H1 (cell line): ENCODE measurements around the gene MYRIP. TPM values are rescaled to one million over a fixed set of nuclear protein-coding genes. Genes with fewer than 3 reads are reported as not detected.

Experiments
- BACH1 ChIP-seq: IDR thresholded peaks from 2 replicates; pipeline ENCODE4 v1.6.1; 2012; ENCODE audit warnings: low read length, improper control_type of control experiment
- EP300 ChIP-seq, 2 experiments: IDR thresholded peaks; 1 replicate in 1 of 2; 2 replicates in 1 of 2; pipeline ENCODE4 v1.6.1; 2011 to 2012; ENCODE audit warnings: low read depth in 2 of 2, low read length in 2 of 2, mild to moderate bottlenecking in 2 of 2, borderline replicate concordance in 1 of 2, inconsistent platforms in 1 of 2, moderate library complexity in 1 of 2
- HDAC2 ChIP-seq, 2 experiments: fragments of 300-600 bp in 1 of 2; sonication (generic) in 1 of 2; IDR thresholded peaks; 2 replicates each; pipeline ENCODE4 v1.6.1; 2011 to 2012; ENCODE audit warnings: low read depth in 2 of 2, low read length in 2 of 2, mild to moderate bottlenecking in 2 of 2, moderate library complexity in 2 of 2, borderline replicate concordance in 1 of 2, inconsistent platforms in 1 of 2
- PHF8 ChIP-seq: fragments of 200-600 bp; sonication (generic); conservative IDR thresholded peaks from 2 replicates; pipeline ENCODE4 v1.7.1; 2012; ENCODE audit warnings: low read depth, mild to moderate bottlenecking, inconsistent platforms, low read length, moderate library complexity
- SIX5 ChIP-seq: IDR thresholded peaks from 2 replicates; pipeline ENCODE4 v1.6.1; 2011; ENCODE audit warnings: mild to moderate bottlenecking, low read depth, low read length
- SP1 ChIP-seq: IDR thresholded peaks from 2 replicates; pipeline ENCODE4 v1.6.1; 2011; ENCODE audit warnings: low read depth, low read length
- TAF7 ChIP-seq: optimal IDR thresholded peaks from 2 replicates; pipeline ENCODE3; 2011; ENCODE audit warnings: low read depth, mild to moderate bottlenecking, inconsistent platforms, low read length, moderate library complexity, borderline replicate concordance
- polyA plus RNA-seq, 7 experiments: library from polyadenylated mRNA; depleted of rRNA in 3 of 7; stranded (reverse) in 5 of 7; unstranded in 2 of 7; fragments of >200 nt in 5 of 7; fragments of 200-250 nt in 2 of 7; gene quantifications; 1 replicate in 5 of 7; 2 replicates in 1 of 7; 4 replicates in 1 of 7; pipeline versions ENCODE4 v1.2.1 to v1.2.3, GENCODE V29; 2011 to 2013; ENCODE audit warnings: missing spikeins in 2 of 7, mixed read lengths in 2 of 7
- total RNA-seq: library from RNA; stranded (reverse); fragmentation: NEBNext Ultra II Directional; extraction: Animal tissue kit (Norgen Biotek cat#: 25700); gene quantifications from 2 replicates; pipeline ENCODE4 v1.2.1, GENCODE V29; 2021
- TF ChIP-seq, protein P1 (sequence below): IDR thresholded peaks from 2 replicates; pipeline ENCODE4 v1.6.1; 2011; ENCODE audit warnings: low read depth, mild to moderate bottlenecking, low read length; ENCODE audit not compliant: insufficient read depth
- TF ChIP-seq, protein P2 (sequence below): fragments of 300-600 bp; sonication (generic); IDR thresholded peaks from 2 replicates; pipeline ENCODE4 v1.7.1; 2012; ENCODE audit warnings: low read length, moderate library complexity, mild to moderate bottlenecking, inconsistent platforms; ENCODE audit not compliant: insufficient replicate concordance

MYRIP gene
- total and polyA plus RNA-seq, 2 of the 8 experiments (the other 6 are each of a cell fraction or from before 2014, with no cell fraction given): 0.54 to 4.3 TPM

- TF ChIP-seq SP1 (no peak), PHF8 (no peak), BACH1 (no peak), SIX5 (no peak), EP300 (IDR thresholded peaks at IDR 0.05; ENCODE audit: borderline replicate concordance in 1 of 2, low read depth in 2 of 2, low read length in 2 of 2) (no peak), HDAC2 (IDR thresholded peaks at IDR 0.05; ENCODE audit: borderline replicate concordance in 1 of 2, low read depth in 2 of 2, low read length in 2 of 2) (no peak), TAF7 (no peak)
- TF ChIP-seq, protein P1, sequence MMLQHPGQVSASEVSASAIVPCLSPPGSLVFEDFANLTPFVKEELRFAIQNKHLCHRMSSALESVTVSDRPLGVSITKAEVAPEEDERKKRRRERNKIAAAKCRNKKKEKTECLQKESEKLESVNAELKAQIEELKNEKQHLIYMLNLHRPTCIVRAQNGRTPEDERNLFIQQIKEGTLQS: no peak
- TF ChIP-seq, protein P2, sequence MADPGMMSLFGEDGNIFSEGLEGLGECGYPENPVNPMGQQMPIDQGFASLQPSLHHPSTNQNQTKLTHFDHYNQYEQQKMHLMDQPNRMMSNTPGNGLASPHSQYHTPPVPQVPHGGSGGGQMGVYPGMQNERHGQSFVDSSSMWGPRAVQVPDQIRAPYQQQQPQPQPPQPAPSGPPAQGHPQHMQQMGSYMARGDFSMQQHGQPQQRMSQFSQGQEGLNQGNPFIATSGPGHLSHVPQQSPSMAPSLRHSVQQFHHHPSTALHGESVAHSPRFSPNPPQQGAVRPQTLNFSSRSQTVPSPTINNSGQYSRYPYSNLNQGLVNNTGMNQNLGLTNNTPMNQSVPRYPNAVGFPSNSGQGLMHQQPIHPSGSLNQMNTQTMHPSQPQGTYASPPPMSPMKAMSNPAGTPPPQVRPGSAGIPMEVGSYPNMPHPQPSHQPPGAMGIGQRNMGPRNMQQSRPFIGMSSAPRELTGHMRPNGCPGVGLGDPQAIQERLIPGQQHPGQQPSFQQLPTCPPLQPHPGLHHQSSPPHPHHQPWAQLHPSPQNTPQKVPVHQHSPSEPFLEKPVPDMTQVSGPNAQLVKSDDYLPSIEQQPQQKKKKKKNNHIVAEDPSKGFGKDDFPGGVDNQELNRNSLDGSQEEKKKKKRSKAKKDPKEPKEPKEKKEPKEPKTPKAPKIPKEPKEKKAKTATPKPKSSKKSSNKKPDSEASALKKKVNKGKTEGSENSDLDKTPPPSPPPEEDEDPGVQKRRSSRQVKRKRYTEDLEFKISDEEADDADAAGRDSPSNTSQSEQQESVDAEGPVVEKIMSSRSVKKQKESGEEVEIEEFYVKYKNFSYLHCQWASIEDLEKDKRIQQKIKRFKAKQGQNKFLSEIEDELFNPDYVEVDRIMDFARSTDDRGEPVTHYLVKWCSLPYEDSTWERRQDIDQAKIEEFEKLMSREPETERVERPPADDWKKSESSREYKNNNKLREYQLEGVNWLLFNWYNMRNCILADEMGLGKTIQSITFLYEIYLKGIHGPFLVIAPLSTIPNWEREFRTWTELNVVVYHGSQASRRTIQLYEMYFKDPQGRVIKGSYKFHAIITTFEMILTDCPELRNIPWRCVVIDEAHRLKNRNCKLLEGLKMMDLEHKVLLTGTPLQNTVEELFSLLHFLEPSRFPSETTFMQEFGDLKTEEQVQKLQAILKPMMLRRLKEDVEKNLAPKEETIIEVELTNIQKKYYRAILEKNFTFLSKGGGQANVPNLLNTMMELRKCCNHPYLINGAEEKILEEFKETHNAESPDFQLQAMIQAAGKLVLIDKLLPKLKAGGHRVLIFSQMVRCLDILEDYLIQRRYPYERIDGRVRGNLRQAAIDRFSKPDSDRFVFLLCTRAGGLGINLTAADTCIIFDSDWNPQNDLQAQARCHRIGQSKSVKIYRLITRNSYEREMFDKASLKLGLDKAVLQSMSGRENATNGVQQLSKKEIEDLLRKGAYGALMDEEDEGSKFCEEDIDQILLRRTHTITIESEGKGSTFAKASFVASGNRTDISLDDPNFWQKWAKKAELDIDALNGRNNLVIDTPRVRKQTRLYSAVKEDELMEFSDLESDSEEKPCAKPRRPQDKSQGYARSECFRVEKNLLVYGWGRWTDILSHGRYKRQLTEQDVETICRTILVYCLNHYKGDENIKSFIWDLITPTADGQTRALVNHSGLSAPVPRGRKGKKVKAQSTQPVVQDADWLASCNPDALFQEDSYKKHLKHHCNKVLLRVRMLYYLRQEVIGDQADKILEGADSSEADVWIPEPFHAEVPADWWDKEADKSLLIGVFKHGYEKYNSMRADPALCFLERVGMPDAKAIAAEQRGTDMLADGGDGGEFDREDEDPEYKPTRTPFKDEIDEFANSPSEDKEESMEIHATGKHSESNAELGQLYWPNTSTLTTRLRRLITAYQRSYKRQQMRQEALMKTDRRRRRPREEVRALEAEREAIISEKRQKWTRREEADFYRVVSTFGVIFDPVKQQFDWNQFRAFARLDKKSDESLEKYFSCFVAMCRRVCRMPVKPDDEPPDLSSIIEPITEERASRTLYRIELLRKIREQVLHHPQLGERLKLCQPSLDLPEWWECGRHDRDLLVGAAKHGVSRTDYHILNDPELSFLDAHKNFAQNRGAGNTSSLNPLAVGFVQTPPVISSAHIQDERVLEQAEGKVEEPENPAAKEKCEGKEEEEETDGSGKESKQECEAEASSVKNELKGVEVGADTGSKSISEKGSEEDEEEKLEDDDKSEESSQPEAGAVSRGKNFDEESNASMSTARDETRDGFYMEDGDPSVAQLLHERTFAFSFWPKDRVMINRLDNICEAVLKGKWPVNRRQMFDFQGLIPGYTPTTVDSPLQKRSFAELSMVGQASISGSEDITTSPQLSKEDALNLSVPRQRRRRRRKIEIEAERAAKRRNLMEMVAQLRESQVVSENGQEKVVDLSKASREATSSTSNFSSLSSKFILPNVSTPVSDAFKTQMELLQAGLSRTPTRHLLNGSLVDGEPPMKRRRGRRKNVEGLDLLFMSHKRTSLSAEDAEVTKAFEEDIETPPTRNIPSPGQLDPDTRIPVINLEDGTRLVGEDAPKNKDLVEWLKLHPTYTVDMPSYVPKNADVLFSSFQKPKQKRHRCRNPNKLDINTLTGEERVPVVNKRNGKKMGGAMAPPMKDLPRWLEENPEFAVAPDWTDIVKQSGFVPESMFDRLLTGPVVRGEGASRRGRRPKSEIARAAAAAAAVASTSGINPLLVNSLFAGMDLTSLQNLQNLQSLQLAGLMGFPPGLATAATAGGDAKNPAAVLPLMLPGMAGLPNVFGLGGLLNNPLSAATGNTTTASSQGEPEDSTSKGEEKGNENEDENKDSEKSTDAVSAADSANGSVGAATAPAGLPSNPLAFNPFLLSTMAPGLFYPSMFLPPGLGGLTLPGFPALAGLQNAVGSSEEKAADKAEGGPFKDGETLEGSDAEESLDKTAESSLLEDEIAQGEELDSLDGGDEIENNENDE: no peak
These were observed 488.7 kb downstream of the MYRIP start (continued) for GRCh38 chr3:40298075-40298474.
